ENCODE data around the gene SPOCK2. TPM values are rescaled to one million over a fixed set of nuclear protein-coding genes. Genes with fewer than 3 reads are reported as not detected.

Gene SPOCK2
- total and polyA plus RNA-seq, 10 of the 15 experiments (the other 5 are each of a cell fraction or from before 2014, with no cell fraction given): 0.02 to 1.5 (median 0.58) TPM

DNA sequence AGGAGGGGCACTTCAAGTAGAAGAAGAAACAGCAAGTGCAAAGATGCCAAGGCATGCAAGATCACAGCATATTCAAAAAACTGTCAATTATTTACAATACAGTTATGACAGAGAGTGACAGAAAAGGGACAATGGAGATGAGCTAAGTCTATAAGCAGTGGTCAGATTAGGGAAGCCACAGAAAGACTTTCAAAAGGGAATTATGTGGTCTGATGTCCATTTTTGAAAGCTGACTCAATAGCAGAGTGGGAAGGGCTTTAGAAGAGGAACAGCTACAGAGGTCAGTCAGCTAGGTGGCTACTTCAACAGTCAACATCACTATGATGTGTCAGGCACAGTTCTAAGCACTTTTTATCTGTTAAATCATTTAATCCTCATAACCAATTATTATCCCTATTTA lies 45.2 kb upstream of the SPOCK2 start (continued):
- TF ChIP-seq IKZF1 (conservative IDR thresholded peaks at IDR 0.05) (peak; percentile 96), JUND (IDR thresholded peaks at IDR 0.05; ENCODE audit: low read depth, low read length) (peak; percentile 65; the same call in 1 of the 2 replicates), IRF4 (IDR thresholded peaks at IDR 0.05; ENCODE audit: low read depth, low read length) (peak; percentile 97), ZNF622 (IDR thresholded peaks at IDR 0.05) (no peak), RELB (IDR thresholded peaks at IDR 0.05; ENCODE audit: low read depth) (peak; percentile 89), TBL1XR1 (IDR thresholded peaks at IDR 0.05; ENCODE audit: low read depth, low read length) (peak; percentile 73), TCF7 (IDR thresholded peaks at IDR 0.05; ENCODE audit: borderline replicate concordance) (peak; percentile 62; the same call in 1 of the 2 replicates), MTA3 (IDR thresholded peaks at IDR 0.05; ENCODE audit: borderline replicate concordance, low read length) (peak; percentile 93), MXI1 (IDR thresholded peaks at IDR 0.05; ENCODE audit: low read depth, low read length) (no peak), SRF (IDR thresholded peaks at IDR 0.05; ENCODE audit: low read depth in 2 of 2, low read length in 2 of 2) (0 out of 4 replicates have a peak, but pooled peaks of 1 of the 2 experiments have one; percentile 45), SMAD1 (IDR thresholded peaks at IDR 0.05; ENCODE audit: low read depth, partially characterized antibody) (no peak), PAX8 (IDR thresholded peaks at IDR 0.05) (no peak), RUNX3 (IDR thresholded peaks at IDR 0.05; ENCODE audit: low read length) (peak; percentile 99), ATF2 (IDR thresholded peaks at IDR 0.05; ENCODE audit: low read length) (peak; percentile 93), SP1 (IDR thresholded peaks at IDR 0.05; ENCODE audit: low read depth, low read length) (no peak), POLR2AphosphoS5 (IDR thresholded peaks at IDR 0.05; ENCODE audit: low read length) (no peak), RB1 (IDR thresholded peaks at IDR 0.05; ENCODE audit: borderline replicate concordance) (no peak), YY1 (IDR thresholded peaks at IDR 0.05; ENCODE audit: low read depth, low read length) (no peak), CBX3 (IDR thresholded peaks at IDR 0.05; ENCODE audit: borderline replicate concordance, low read depth) (no peak), NBN (IDR thresholded peaks at IDR 0.05) (peak; percentile 83), PBX3 (IDR thresholded peaks at IDR 0.05; ENCODE audit: insufficient replicate concordance, low read depth, low read length) (no peak), HDAC6 (IDR thresholded peaks at IDR 0.05; ENCODE audit: unreplicated experiment) (no peak), MYB (IDR thresholded peaks at IDR 0.05; ENCODE audit: borderline replicate concordance, low read depth, low read length) (no peak), SREBF2 (IDR thresholded peaks at IDR 0.05; ENCODE audit: low read length) (no peak), NR2C1 (IDR thresholded peaks at IDR 0.05) (no peak), SUZ12 (IDR thresholded peaks at IDR 0.05; ENCODE audit: unreplicated experiment) (no peak), RCOR1 (conservative IDR thresholded peaks at IDR 0.05; ENCODE audit: low read depth, low read length) (no peak), ZNF384 (IDR thresholded peaks at IDR 0.05; ENCODE audit: borderline replicate concordance, low read depth, low read length) (no peak), NR2F1 (conservative IDR thresholded peaks at IDR 0.05) (peak; percentile 90)

Data from GM12878 (cell line).